Gastrocnemius medialis (tissue), 4 donors: ENCODE results near the gene DAPP1.

ENCODE experiments used
- CTCF ChIP-seq, 5 experiments: fragments of 450-650 bp in 3 of 5; fragments of 200-600 bp in 2 of 5; sonication (generic) in 2 of 5; IDR thresholded peaks in 4 of 5; conservative IDR thresholded peaks in 1 of 5; 1 replicate in 4 of 5; 2 replicates in 1 of 5; pipeline ENCODE4 v1.5.1; 2016 to 2019; ENCODE audit warnings: antibody characterized with exemption in 5 of 5, mild to moderate bottlenecking in 3 of 5, moderate library complexity in 3 of 5
- POLR2A ChIP-seq, 2 donors: fragments of 450-650 bp; IDR thresholded peaks; one replicate each; pipeline ENCODE4 v1.6.1; 2017; ENCODE audit warnings: antibody characterized with exemption in 2 of 2, mild to moderate bottlenecking in 2 of 2, moderate library complexity in 2 of 2

GRCh38 chr4:99783940-99784339, 32.7 kb upstream of the DAPP1 start:
- TF ChIP-seq CTCF (IDR thresholded peaks at IDR 0.05 in 4 of 5, conservative IDR thresholded peaks at IDR 0.05 in 1 of 5) (no peak), POLR2A (IDR thresholded peaks at IDR 0.05) (no peak)
